GM12801 (cell line): ENCODE data around the gene ARL4A.

ENCODE experiments used
- CTCF ChIP-seq: IDR thresholded peaks from one replicate; pipeline ENCODE4 v1.5.1; 2011; ENCODE audit warnings: control low read depth; ENCODE audit not compliant: insufficient read length; ENCODE audit errors: extremely low read depth

ARL4A gene

GRCh38 chr7:12719981-12720865 lies 32.8 kb downstream of the ARL4A start:
- no peak for TF ChIP-seq CTCF

GRCh38 chr7:12721286-12721830 lies 33.9 kb downstream of the ARL4A start:
- no peak for TF ChIP-seq CTCF

DNA sequence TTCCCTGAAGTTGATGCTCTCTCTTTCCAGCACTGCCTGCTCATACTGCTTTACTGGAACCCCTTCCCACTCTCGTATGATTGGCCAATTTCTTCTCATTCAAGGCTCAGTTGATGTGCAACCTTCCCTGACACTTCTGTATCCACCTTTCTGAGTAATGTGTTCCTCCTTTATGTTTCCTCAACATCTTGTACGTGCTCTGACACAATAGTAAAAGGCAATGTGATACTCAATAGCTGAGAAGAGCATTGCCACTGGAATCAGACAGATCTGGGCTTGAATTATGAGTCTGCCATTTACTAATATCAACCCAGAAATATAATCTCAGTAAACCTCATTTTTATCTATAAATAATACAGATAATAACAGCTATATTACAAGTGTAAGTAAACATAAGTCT lies 34.7 kb downstream of the ARL4A start:
- no peak for TF ChIP-seq CTCF

- TF ChIP-seq CTCF, result no peak
Measured at GRCh38 chr7:12722636-12723605, 35.5 kb downstream of the ARL4A start.

DNA sequence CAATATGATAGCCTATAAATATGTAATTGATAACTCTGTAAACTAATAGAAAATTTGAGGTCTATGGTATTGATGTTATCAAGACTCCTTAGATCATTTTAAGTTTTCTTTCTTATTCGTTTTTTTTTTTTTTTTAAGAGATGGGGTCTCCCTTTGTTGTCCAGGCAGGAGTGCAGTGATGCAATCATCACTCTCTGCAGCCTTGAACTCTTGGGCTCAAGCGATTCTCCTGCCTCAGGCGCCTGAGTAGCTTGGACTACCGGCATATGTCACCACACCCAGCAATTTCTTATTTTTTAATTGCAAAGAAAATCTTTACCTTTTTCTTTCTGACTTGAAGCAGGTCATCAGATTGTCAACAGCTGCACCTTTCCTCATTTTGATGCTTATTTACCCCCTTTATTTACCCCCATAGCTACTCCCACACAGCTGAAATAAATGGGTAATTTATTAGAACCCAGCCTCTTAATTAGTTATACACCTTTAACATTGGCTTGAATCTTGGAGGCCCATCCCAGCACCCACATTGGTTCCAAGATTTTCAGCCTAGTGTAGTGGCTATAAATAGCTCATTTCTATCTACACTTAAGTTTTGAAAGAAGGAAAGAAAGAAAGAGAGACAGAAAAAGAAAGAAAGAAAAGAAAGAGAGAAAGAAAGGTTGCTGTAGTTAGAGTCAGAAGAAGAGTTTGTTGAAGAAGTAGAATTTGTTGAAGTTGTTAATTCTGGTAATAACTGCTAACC lies 38.3 kb downstream of the ARL4A start:
- no peak for TF ChIP-seq CTCF

DNA sequence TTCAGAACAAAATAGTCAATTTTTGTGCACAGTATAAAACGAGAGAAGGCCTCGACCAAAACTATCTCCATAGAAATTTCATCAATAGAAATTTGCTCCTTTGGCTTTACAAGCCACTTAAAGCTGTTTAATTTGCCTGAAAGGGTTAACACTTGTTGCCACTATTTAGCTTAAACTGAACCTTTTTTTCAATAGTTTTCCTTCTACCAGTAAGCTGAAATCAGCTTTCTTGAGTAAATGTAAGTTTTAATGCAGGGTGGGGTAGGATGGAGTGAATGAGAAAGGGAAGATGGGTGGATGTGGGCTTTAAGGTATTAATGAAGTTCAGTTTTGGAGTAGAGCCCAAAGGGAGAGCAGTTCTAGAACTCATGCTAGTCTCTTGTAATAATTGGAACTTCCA lies 39.5 kb downstream of the ARL4A start:
- no peak for TF ChIP-seq CTCF
